Inflammatory macrophage treated with lipopolysaccharide for 1 hour (primary cell): Measurements from ENCODE around the gene GLS.
"Not testable (repeated sequence)": the region's sequence is repeated elsewhere in the genome, so short reads cannot be mapped to it uniquely, and the experiment has no call there.

Experiments
- DNase-seq, 2 donors: peaks; one replicate each; pipeline ENCODE4 v3.0.0-alpha.2; 2020 to 2022

The GLS gene

GRCh38 chr2:190858817-190859216 lies 21.8 kb upstream of the GLS start:
- DNase-seq: no peak

GRCh38 chr2:190859347-190860297 lies 21.0 kb upstream of the GLS start:
- no peak for DNase-seq

- DNase-seq: no peak
Measured at GRCh38 chr2:190860985-190861680, 19.5 kb upstream of the GLS start.

DNA sequence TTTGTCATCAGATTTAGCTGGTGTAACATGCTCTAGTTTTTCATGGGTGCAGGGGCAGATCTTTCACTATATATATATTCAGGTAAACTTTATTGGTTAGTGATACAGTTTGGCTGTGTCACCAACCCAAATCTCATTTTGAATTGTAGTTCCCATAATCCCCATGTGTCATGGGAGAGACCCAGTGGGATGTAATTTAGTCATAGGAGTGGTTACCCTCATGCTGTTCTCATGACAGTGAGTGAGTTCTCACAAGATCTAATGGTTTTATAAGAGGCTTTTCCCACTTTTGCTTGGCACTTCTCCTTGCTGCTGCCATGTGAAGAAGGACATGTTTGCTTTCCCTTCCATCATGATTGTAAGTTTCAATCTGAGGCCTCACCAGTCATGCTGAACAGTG lies 18.5 kb upstream of the GLS start:
- DNase-seq: not testable (repeated sequence)

GRCh38 chr2:190862571-190862991 lies 18.0 kb upstream of the GLS start:
- no peak for DNase-seq

GRCh38 chr2:190863946-190864345 lies 16.7 kb upstream of the GLS start:
- DNase-seq: no peak

GRCh38 chr2:190864375-190864774 lies 16.2 kb upstream of the GLS start:
- no peak for DNase-seq

DNA sequence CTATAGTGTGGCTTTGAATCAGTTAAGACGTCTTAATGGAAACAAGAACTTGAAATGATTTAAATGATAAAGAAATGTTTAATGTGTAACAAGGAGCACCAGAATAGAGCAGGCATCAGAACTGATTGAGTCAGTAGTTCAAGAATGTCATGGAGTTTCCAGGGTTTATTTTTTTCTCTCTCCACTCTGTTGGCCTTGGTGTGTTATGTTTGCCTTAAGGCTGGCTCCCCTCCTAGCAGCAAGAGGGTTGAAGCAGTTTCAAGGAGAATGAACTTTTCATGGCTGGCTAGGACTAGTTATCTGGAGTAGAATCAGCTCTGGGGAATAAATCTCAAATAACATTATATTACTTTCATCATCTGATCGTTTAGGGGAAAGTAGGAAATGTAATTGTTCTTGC lies 13.4 kb upstream of the GLS start:
- DNase-seq: no peak

- no peak for DNase-seq
Measured at GRCh38 chr2:190867832-190868231, 12.8 kb upstream of the GLS start.

GRCh38 chr2:190869721-190870120 lies 10.9 kb upstream of the GLS start:
- DNase-seq: no peak

- not testable (repeated sequence) for DNase-seq
Measured at GRCh38 chr2:190873451-190873850, 7.2 kb upstream of the GLS start.

GRCh38 chr2:190875891-190876290 lies 4.7 kb upstream of the GLS start:
- no peak for DNase-seq

GRCh38 chr2:190876631-190877030 lies 4.0 kb upstream of the GLS start:
- no peak for DNase-seq

GRCh38 chr2:190877436-190877835 lies 3.2 kb upstream of the GLS start:
- peak; percentile 31 to 37 for DNase-seq

GRCh38 chr2:190879474-190880377 lies 895 bp upstream of the GLS start:
- DNase-seq: no peak

DNA sequence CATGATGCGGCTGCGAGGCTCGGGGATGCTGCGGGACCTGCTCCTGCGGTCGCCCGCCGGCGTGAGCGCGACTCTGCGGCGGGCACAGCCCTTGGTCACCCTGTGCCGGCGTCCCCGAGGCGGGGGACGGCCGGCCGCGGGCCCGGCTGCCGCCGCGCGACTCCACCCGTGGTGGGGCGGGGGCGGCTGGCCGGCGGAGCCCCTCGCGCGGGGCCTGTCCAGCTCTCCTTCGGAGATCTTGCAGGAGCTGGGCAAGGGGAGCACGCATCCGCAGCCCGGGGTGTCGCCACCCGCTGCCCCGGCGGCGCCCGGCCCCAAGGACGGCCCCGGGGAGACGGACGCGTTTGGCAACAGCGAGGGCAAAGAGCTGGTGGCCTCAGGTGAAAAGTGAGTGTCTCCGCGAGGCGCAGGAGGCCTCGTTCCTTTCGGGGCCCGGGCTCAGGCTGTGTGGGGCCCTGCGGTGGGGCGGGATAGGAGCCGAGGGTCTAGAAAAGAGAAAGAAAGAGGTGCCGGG lies 520 bp downstream of the GLS start:
- DNase-seq: no peak

- DNase-seq: peak; percentile 68 to 74
Measured at GRCh38 chr2:190881598-190882410, 1.2 kb downstream of the GLS start.

- DNase-seq: peak in 1 of 2 donors; percentile 56
Measured at GRCh38 chr2:190882411-190882766, 1.8 kb downstream of the GLS start.

- peak in 1 of 2 donors; percentile 29 for DNase-seq
Measured at GRCh38 chr2:190882856-190883582, 2.4 kb downstream of the GLS start.

DNA sequence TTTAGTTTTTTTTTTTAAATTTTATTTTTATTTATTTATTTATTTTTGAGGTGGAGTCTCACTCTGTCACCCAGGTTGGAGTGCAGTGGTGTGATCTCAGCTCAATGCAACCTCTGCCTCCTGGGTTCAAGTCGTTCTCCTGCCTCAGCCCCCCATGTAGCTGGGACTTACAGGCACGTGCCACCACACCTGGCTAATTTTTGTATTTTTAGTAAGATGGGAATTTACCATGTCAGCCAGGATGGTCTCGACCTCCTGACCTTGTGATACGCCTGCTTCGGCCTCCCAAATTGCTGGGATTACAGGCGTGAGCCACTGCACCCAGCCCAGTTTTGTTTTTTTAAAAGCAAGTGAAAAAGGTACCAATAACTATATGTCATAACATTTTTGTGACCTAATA lies 5.2 kb downstream of the GLS start:
- DNase-seq: not testable (repeated sequence)

DNA sequence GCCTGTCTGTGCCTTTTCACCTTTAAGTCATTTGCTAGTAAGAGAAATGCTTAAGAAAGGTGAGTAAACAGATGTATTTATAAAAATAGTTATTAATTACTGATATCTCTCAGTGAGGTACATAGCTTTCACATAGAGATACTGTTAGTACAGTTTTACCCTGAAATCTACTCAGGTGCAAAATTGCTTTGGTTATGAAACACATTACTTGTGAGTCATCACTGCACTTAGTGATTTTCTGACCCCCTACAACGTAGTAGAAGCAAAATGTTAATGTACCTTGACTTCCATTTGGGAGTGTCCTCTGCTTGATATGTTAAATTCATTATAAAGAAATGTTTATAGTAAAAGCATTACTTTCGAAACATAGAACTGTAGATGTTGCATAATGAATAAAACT lies 6.5 kb downstream of the GLS start:
- no peak for DNase-seq
